NCI-H2196 treated with DMSO at 0.1 percent for 48 hours (cell line): Measurements from ENCODE around the gene ST3GAL4.

Experiments used
- DNase-seq: peaks from one replicate; lab custom pipeline; 2025; ENCODE audit not compliant: unreplicated experiment; lab: John Stamatoyannopoulos, UW

Gene ST3GAL4

DNA sequence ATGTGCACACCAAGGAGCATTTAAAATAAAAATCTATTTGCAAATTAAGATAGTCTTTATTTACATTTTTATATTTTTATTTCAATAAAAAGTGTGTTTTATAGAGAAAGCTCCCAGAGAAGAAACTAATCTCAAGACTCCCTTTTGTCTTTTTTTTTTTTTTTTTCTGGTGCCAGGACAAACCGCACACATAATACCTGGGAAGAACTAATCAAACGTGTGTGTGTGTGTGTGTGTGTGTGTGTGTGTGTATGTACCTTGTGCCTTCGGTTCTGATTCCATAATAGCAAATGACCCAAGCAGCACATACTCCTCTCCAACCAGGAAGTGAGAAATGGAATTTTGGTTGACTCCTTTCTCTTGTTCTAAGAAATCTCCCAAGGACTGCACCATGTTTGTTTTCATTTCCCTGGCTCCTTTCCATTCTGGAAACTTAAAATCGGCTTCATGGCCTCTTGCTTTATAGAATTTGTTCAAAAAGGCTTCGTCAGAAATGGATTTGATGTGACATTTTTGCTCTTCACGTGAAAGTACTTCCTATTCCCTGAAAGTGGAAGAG lies 65.3 kb downstream of the ST3GAL4 start:
- no peak for DNase-seq

DNA sequence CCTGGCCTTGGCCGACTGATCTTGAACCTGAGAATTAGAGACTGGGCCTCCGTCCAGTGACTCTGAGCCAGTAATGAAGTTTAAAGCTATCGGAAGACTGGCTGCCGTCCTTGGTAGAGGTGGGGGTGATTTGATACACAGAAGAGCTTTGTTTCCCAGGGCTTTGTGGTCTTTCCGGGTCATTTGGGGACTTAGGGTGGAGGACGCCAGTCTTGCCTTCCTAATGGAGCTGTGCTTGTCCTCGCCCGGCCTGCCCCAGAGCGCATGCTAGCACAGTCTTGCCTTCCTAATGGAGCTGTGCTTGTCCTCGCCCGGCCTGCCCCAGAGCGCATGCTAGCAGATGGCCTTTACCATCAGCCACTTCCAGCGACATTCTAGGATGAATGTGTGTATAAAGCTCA lies 65.8 kb downstream of the ST3GAL4 start:
- no peak for DNase-seq

GRCh38 chr11:126422446-126422845 lies 67.0 kb downstream of the ST3GAL4 start:
- no peak for DNase-seq

GRCh38 chr11:126423154-126423553 lies 67.7 kb downstream of the ST3GAL4 start:
- no peak for DNase-seq

DNA sequence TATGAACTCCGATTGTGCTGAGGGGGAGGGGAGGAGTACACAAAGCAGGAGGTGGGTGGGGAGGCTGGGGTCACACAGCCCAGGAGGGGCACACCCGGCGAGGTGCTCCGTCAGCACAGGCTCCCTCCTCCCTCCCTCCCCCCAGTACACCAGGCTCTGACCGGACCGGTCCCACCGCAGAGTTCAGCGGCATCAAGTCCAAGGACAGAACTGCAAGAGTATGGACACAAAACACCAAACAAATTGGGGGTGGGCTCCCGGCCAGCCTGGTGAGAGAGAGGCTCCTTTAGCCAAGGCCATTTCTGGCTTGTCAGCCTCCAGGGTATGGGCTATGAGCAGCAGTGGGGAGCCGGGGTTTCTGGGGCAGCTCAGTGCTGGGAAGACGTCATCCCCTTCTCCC lies 68.3 kb downstream of the ST3GAL4 start:
- DNase-seq: no peak

DNA sequence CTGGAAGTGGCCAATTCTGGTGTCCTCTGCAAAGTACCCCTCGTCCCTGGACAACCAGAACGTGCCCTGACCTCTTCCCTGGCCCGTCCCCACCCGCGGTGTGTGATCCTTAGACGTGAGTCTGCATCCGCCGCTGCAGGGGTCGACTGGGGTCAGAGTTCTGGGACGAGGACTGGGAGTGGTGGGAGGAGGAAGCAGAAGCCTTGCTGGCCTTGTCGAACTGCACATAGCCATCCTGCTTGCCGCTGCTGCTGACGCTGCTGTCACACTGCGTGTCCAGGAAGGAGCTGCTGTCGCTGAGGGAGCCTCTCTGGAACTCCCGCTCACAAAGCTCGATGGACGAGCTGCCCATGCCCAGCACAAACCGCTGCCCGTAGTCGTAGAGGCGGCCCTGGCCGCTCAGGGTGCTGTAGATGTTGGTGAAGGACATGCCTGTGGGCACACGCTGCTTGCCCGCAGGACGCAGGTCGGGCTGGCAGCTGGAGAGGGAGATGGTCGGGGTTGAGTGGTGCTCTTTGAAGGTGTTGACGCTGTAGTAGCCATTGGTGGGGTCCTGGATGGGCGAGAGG lies 69.1 kb downstream of the ST3GAL4 start:
- no peak for DNase-seq

DNA sequence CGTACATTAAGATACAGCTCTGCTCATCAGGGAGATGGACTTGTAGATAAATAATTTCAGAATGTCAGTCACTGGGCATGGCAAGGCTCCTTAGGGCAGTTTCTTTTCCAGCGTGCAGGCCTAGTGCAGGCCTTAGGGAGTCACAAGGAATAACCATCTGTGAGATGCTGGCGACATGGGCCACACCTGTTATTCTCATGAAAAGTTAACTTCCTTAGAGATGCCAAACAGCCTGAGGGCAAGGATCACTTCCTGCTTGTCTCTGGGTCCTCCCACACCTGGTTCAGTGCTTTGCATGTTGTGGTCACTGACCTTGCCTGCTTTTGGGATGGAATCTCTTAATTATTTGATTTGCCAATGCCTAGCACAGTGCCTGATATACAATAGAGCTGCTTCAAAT lies 70.6 kb downstream of the ST3GAL4 start:
- no peak for DNase-seq

- DNase-seq: peak; percentile 10
These were observed 71.6 kb downstream of the ST3GAL4 start for GRCh38 chr11:126426820-126427749.

DNA sequence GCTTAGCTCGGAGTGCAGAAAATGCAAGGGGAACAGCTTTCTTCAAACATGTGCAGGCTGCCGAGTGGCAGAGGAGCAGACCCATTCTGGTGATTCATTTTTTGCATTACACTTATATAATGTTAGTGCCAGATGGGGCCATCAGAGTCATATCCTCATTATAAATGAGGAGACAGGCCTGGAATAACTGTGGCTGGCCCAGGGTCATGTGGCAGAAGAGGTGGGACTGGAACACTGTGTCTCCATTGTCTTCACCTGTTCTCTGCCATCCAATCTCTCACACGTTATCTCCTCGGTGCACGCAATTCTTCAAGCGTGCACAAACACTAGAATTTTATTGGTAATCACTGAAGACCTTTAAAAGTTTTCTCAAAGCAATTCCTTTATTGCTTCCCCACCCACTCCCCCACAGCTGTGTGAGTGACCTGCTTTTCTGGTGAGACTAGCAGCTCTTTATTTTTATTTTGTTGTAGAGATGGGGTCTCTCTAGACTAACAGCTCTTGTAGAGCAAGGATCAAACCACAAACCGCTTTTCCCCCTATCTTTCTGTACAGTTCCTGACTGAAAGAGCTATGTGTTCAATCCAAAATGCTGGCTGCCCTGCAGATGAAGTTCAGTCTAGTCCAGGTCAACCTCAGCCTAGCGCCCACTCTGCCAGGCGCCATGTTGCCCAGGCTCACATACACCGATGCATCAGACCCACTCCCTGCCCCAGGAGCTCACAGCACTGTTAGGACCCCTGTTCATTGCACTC lies 75.3 kb downstream of the ST3GAL4 start:
- no peak for DNase-seq

- DNase-seq: no peak
These were observed 76.0 kb downstream of the ST3GAL4 start for GRCh38 chr11:126431401-126432064.

GRCh38 chr11:126432065-126432461 lies 76.6 kb downstream of the ST3GAL4 start:
- no peak for DNase-seq

- DNase-seq: no peak
These were observed 77.0 kb downstream of the ST3GAL4 start for GRCh38 chr11:126432525-126432924.

DNA sequence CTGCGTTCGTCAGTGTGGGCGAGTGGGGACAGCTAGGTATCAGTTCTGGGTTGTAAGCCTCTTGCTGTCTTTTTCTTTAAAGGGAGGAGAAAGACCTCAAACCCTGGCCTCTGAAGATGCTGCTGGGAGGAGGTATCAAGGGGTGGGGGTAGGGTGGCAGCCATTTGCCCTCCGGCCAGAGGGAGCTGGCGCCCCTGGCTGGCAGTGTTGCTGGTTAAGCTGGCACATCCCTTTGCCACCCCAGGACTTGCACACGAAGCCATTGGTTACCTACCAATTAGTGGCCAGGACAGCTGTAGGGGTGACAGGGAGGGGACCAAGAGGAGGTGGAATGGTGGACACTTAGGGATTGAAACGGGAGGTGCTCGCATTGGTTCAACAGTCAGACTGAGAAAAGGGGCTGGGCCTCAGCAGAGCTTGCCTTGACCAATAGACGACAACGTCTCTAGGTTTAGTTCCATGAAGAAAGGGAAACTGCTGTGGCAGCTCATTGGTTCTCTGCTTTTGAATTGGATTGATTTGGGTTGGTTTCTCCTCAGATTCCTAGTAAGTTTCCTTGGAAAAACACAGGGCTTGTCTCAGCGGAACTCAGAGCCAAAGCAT lies 77.9 kb downstream of the ST3GAL4 start:
- DNase-seq: no peak

DNA sequence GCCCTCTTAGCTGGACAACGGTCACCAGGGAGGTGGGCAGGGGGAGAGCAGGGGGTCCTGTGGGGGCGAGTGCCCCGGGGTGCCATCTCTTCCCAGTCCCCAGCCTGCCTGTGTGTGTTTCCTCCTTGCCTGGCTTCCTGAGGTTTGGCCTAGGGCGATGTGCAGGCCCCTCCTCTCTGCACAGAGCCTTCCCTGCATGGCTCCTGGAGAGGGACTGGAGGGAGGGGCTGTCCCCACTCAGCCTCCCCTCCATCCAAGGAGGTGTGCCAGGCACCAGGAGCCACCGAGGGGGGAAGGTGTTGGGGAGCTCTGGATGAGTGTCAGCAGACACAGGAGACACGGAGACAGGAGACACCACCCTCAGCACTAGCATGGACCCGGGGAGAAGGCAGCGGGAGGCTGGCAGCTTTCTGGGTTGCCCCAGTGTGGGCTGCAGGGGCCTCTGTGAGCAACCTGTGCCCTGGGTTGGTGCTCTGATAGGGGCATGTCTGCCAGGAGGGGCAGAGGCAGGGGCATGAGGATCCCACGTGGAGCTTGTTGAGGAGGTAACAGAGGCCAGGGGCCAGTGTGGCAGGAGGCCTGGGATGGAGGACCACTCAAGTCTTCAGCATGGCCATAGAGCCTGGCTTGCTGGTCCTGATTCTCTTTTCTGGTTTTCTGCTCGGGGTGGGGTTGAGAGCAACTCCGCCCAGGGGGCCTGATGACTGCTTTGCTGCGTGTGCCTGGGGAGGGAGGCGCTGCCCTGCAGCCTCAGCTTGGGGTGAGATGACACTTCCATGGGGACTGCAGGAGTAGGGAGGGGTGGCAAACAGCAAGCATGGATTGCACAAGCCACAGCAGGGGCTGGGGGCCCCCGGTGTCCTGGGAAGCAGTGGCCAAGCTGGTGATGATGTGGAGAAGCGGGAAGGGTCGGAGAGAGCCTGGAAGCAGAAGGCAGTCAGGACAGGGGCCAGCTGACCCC lies 78.8 kb downstream of the ST3GAL4 start:
- no peak for DNase-seq

- no peak for DNase-seq
These were observed 79.5 kb downstream of the ST3GAL4 start for GRCh38 chr11:126434950-126435335.

DNA sequence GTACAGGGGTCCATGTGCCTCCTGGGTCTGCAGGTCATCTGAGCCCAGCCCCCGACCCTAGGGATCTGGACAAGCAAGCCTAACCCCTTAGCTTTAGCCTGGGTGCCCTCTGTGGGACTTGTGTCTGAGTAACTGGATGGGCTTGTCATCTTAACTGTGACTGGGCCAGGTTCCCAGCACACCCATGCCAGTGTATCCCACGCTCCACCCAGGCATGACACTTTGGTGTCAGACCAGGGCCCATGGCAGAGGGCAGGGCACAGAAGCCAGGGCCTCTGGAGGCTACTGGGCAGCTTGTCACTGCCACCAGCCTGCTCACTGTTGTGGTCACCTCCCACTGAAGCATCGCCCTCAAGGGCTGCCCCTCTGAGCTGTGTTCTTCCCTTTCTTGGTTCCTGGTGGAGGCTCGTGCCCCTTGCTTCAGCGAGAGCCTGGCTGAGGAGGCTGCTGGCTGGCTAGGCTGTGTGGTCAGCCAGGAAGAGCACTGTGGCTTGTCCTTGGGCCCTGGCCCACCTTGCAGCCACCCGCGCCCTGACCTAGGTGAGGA lies 80.8 kb downstream of the ST3GAL4 start:
- no peak for DNase-seq

- no peak for DNase-seq
These were observed 82.2 kb downstream of the ST3GAL4 start for GRCh38 chr11:126437731-126438130.

DNA sequence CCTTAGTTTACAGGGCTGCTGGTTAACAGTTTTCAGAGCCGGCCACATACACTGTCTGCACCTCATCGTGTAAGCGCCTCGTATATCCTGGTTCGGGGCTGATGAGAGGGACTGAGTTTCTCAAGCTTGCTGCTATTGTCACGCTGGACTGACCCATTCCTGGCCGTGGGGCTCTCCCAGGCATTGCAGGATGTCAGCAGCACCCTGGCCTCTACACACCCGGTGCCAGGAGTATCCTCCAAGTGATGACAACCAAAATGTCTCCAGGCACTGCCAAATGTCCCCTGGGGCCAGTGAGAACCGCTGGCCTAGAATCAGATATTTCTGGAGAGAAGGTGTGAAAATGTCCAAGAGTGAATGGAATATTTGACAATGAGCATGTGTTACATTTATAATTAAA lies 82.8 kb downstream of the ST3GAL4 start:
- no peak for DNase-seq

DNA sequence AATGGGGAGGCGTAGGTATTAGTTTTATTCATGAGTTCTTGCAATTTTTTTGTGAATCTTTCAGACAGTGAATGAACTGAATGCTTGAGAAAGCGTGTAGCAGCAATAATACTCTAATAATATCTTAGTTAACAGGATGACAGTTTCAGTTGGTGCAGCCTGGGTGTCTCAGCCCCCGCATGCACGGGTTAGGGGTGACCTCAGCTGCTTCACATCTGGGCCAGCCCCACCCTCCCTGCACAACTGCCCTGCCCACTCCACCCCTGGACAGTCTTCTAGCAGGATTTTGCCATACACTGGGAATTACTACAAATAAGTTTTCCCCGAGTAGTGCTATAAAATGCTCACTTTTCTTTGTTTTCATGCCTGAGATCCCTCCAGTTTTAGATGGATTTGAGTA lies 83.2 kb downstream of the ST3GAL4 start:
- no peak for DNase-seq
